GM13976 (cell line): ENCODE results near the gene KLF12.

Experiments used
- DNase-seq: peaks from one replicate; pipeline ENCODE4 v3.0.0; 2012; ENCODE audit warnings: low spot score
- in situ Hi-C: fragments of 300-500 bp; cut with MboI; formaldehyde crosslinking; loops from one replicate; pipeline ENCODE4 v1.12.0; 2022; ENCODE audit warnings: low sequenced_read_pairs, mixed read lengths, inconsistent platforms; ENCODE audit not compliant: unreplicated experiment
- TF ChIP-seq, protein P1 (sequence below): IDR thresholded peaks from 2 replicates; pipeline ENCODE4 v1.5.1; 2012; ENCODE audit warnings: borderline replicate concordance, mild to moderate bottlenecking; ENCODE audit not compliant: insufficient read depth; ENCODE audit errors: extremely low read depth, missing control alignments, control extremely low read depth

The KLF12 gene

DNA sequence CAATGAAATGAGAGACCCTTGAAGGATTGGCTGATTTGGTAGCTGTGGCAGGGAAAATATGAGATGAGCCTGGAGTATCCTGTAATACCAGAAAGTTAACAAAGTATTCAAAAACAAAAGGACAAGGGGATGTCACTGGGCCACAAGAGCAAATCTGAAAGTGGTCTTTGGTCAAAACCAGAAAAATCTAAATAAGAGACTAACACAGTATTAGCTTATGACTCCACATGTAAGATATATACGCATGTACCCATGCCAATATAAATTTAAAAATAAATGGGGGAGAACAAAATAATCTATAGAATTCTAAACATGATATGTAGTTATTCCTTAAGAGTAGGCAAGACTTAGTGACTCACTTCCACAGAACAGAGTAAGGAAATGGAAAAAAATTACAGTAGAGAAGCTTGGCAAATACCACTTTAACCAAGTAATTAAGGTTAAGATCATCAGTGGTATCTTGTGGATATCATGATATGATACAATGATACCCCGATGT, 16.9 kb downstream of the KLF12 start:
- in situ Hi-C loops = no loop called here
- no peak for DNase-seq
- TF ChIP-seq, protein P1, sequence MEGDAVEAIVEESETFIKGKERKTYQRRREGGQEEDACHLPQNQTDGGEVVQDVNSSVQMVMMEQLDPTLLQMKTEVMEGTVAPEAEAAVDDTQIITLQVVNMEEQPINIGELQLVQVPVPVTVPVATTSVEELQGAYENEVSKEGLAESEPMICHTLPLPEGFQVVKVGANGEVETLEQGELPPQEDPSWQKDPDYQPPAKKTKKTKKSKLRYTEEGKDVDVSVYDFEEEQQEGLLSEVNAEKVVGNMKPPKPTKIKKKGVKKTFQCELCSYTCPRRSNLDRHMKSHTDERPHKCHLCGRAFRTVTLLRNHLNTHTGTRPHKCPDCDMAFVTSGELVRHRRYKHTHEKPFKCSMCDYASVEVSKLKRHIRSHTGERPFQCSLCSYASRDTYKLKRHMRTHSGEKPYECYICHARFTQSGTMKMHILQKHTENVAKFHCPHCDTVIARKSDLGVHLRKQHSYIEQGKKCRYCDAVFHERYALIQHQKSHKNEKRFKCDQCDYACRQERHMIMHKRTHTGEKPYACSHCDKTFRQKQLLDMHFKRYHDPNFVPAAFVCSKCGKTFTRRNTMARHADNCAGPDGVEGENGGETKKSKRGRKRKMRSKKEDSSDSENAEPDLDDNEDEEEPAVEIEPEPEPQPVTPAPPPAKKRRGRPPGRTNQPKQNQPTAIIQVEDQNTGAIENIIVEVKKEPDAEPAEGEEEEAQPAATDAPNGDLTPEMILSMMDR = no peak

DNA sequence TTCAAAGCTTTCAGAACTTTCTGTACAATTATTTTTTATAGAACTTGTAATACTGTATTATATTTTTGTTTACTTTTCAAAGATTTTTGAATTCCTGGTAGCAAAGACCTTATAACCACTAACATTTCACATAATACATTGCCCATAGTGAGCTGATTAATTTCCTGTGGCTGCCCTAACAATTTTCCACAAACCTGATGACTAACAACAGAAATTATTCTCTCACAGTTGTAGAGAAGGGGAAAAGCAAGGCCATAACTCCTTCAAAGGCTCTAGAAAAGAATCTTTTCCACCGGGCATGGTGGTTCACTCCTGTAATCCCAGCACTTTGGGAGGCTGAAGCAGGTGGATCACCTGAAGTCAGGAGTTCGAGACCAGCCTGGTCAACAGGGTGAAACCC, 19.1 kb downstream of the KLF12 start:
- DNase-seq = no peak
- TF ChIP-seq, protein P1 = no peak
- in situ Hi-C loops = no loop called here

DNA sequence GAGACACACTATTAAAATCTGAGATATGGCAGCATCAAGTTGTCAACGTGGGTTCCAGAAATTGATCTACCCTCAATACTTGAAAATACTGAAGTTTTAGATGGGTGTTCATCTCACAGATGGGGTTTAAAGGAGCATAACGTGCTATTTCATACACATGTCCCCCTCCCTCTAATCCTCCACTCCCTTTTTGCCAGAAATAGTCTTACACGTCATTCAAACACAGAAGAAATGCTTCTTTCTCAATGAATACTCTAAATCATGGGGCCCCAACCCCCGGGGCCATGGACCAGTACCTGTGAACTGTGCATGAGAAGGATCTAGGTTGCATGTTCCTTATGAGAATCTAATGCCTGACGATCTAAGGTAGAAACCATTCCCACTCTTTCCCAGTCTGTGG, 19.6 kb downstream of the KLF12 start:
- in situ Hi-C loops = no loop called here
- no peak for DNase-seq
- TF ChIP-seq, protein P1 = no peak

DNA sequence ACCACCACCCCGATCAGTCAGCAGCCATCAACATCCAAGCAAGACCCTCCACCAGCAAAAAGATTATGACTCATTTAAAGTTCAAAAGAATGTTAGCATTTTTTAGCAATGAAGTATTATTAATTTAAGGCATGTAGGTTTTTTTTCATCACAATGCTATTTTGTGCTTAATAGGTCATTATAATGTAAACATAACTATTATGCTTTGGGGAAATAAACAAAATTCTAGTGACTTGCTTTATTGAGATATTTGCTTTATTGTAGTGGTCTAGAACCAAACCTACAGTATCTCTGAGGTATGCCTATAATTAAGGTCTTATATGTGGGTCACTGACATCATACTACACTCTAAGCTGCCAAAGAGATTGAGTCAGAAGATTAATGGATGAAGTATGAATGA, 20.0 kb downstream of the KLF12 start:
- in situ Hi-C loops = no loop called here
- no peak for DNase-seq
- TF ChIP-seq, protein P1 = no peak

DNA sequence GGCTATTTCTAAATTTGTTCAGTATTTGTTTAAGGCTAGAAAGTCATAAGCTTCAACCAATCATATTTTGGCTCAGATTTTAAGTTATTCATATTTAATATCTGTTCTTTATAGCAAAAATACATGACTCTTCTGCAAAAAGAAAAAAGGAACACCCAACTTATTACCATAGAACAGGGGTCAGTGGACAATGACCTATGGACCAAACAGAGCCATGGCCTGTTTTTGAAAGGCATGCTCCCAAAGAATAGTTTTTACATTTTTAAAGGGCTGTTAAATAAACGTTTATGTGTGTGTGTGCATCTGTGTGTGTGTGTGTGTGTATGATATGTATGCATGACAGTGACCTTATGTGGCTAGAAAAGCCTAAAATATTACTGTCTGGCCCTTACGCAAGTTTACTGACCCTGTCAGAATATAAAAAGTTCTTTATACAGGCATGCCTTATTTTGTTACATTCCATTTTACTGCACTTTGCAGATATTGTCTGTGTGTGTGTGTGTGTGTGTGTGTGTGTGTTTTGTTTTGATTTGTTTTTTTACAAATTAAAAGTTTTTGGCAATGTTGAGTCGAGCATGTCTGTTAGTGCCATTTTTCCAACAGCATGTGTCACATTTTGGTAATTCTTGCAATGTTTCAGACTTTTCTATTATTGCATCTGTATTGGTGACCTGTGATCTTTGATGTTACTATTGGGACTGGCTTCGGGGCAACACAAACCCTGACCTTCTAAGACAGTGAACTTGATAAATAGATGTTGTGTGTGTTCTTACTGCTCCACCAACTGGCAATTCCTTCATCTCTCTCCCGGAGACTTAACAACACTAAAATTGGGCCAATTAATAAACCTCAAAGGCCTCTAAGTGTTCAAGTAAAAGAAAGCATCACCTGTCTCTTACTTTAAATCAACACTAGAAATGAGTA, 22.0 kb downstream of the KLF12 start:
- in situ Hi-C loops = no loop called here
- TF ChIP-seq, protein P1 = no peak
- DNase-seq = no peak

DNA sequence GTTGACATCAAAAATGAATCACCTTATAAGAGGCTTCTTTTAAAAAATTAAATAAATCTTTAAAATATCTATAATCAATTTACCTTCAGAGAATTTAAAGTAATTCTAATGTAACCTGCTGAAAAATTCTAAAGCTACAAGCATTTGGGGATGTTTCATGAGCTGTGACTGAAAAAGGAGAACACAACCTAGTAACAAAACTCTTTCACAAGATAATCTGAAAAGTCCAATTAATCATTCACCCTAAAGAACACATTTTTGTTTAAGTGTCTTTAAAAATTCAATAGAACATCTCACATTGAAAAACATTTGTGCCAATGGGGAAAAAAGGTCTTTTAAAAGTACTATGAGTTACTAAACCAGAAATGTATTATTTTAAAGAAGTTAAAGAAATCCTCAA, 22.8 kb downstream of the KLF12 start:
- TF ChIP-seq, protein P1 = no peak
- in situ Hi-C loops = no loop called here
- no peak for DNase-seq
